Cerebellar cortex (tissue), 1 donor: Measurements from ENCODE around the gene HHLA2.
"Not testable (repeated sequence)": the region's sequence is repeated elsewhere in the genome, so short reads cannot be mapped to it uniquely, and the experiment has no call there.

Experiments
- DNase-seq: peaks from one replicate; pipeline ENCODE4 v3.0.0-alpha.2; 2015; ENCODE audit warnings: low spot score

HHLA2 gene

GRCh38 chr3:108342837-108343486 is 46.6 kb downstream of the HHLA2 start:
- no peak for DNase-seq

- no peak for DNase-seq
Measured at GRCh38 chr3:108343491-108343890, 47.1 kb downstream of the HHLA2 start.

GRCh38 chr3:108345492-108346205 is 49.3 kb downstream of the HHLA2 start:
- DNase-seq: no peak

GRCh38 chr3:108346301-108347227 is 50.2 kb downstream of the HHLA2 start:
- DNase-seq: no peak

- DNase-seq: no peak
Measured at GRCh38 chr3:108352176-108352575, 55.8 kb downstream of the HHLA2 start.

GRCh38 chr3:108354562-108354961 is 58.2 kb downstream of the HHLA2 start:
- DNase-seq: no peak

GRCh38 chr3:108357042-108357441 is 60.7 kb downstream of the HHLA2 start:
- DNase-seq: no peak

GRCh38 chr3:108359011-108359410 is 62.7 kb downstream of the HHLA2 start:
- DNase-seq: no peak

- DNase-seq: no peak
Measured at GRCh38 chr3:108376026-108376425, 79.7 kb downstream of the HHLA2 start.

GRCh38 chr3:108377384-108377783 is 81.0 kb downstream of the HHLA2 start:
- no peak for DNase-seq

GRCh38 chr3:108378153-108378951 is 82.0 kb downstream of the HHLA2 start:
- no peak for DNase-seq

GRCh38 chr3:108378952-108379342 is 82.6 kb downstream of the HHLA2 start:
- not testable (repeated sequence) for DNase-seq

- DNase-seq: no peak
Measured at GRCh38 chr3:108380128-108380795, 83.9 kb downstream of the HHLA2 start.

GRCh38 chr3:108381529-108382140 is 85.3 kb downstream of the HHLA2 start:
- no peak for DNase-seq

- DNase-seq: no peak
Measured at GRCh38 chr3:108383306-108383705, 87.0 kb downstream of the HHLA2 start.

- no peak for DNase-seq
Measured at GRCh38 chr3:108387063-108387462, 90.7 kb downstream of the HHLA2 start.

- no peak for DNase-seq
Measured at GRCh38 chr3:108388136-108389132, 92.1 kb downstream of the HHLA2 start.

- DNase-seq: no peak
Measured at GRCh38 chr3:108389372-108389771, 93.0 kb downstream of the HHLA2 start.

GRCh38 chr3:108391917-108392593 is 95.7 kb downstream of the HHLA2 start:
- peak; percentile 16 for DNase-seq
